Smooth muscle cell (in vitro differentiated cells): ENCODE results near the gene RCAN3. TPM values are rescaled to one million over a fixed set of nuclear protein-coding genes. Genes with fewer than 3 reads are reported as not detected.
"Not testable (repeated sequence)": the region's sequence is repeated elsewhere in the genome, so short reads cannot be mapped to it uniquely, and the experiment has no call there.

Experiments used
- DNase-seq: peaks from one replicate; lab custom pipeline; 2025; ENCODE audit not compliant: unreplicated experiment; lab: John Stamatoyannopoulos, UW
- H2AFZ ChIP-seq: fragments of 200-600 bp; sonication (generic); 2 replicates; pipeline ENCODE4 v1.6.0; 2016; ENCODE audit warnings: antibody characterized with exemption, low read depth, mild to moderate bottlenecking
- H3F3A ChIP-seq: fragments of 200-600 bp; sonication (generic); 2 replicates; pipeline ENCODE4 v1.6.0; 2017; ENCODE audit warnings: antibody characterized with exemption, low read depth
- H3K27ac ChIP-seq: fragments of 200-600 bp; sonication (generic); 2 replicates; pipeline ENCODE4 v1.5.1; 2016; ENCODE audit warnings: low read depth, mild to moderate bottlenecking
- H3K27me3 ChIP-seq: fragments of 200-600 bp; sonication (generic); 2 replicates; pipeline ENCODE4 v1.6.1; 2016; ENCODE audit warnings: low read depth, mild to moderate bottlenecking
- H3K36me3 ChIP-seq: fragments of 200-600 bp; sonication (generic); 2 replicates; pipeline ENCODE4 v1.5.1; 2016; ENCODE audit warnings: low read depth
- H3K4me1 ChIP-seq: fragments of 200-600 bp; sonication (generic); 2 replicates; pipeline ENCODE4 v1.5.1; 2016; ENCODE audit warnings: low read depth
- H3K4me2 ChIP-seq: fragments of 200-600 bp; sonication (generic); 2 replicates; pipeline ENCODE4 v1.6.0; 2016; ENCODE audit warnings: mild to moderate bottlenecking
- H3K4me3 ChIP-seq: fragments of 200-600 bp; sonication (generic); 2 replicates; pipeline ENCODE4 v1.5.1; 2016; ENCODE audit warnings: mild to moderate bottlenecking
- H3K79me2 ChIP-seq: fragments of 200-600 bp; sonication (generic); 2 replicates; pipeline ENCODE4 v1.6.0; 2016; ENCODE audit warnings: low read depth, mild to moderate bottlenecking
- H3K9ac ChIP-seq: fragments of 200-600 bp; sonication (generic); 2 replicates; pipeline ENCODE4 v1.6.0; 2016; ENCODE audit warnings: low read depth
- H3K9me3 ChIP-seq: fragments of 200-600 bp; sonication (generic); replicated peaks from 2 replicates; pipeline ENCODE4 v1.5.1; 2016; ENCODE audit warnings: low read depth
- H4K20me1 ChIP-seq: fragments of 200-600 bp; sonication (generic); 2 replicates; pipeline ENCODE4 v1.6.0; 2016; ENCODE audit warnings: low read depth
- WGBS: methylation state at CpG from one replicate; pipeline ENCODE4 v1.1.7; 2016; ENCODE audit warnings: low lambda C conversion rate; 5-methylcytosine and 5-hydroxymethylcytosine counted together
- polyA plus RNA-seq: library from polyadenylated mRNA; unstranded; fragments of >200 nt; fragmentation: Nextera tagmentation; extraction: Ambion mirVana; gene quantifications from 2 replicates; pipeline ENCODE4 v1.2.1, GENCODE V29; 2016
- total RNA-seq: library from RNA; depleted of rRNA; stranded (reverse); fragments of >200 nt; gene quantifications from 2 replicates; pipeline ENCODE4 v1.2.3, GENCODE V29; 2014
- TF ChIP-seq, protein P1 (sequence below): fragments of 200-600 bp; sonication (generic); IDR thresholded peaks from 2 replicates; pipeline ENCODE4 v1.5.1; 2017; ENCODE audit warnings: borderline replicate concordance, mild to moderate bottlenecking, antibody characterized with exemption; ENCODE audit not compliant: insufficient read depth, poor library complexity, severe bottlenecking

The RCAN3 gene
- total and polyA plus RNA-seq, 2 experiments from 2014 or later, result 4.5 to 20.0 TPM

DNA sequence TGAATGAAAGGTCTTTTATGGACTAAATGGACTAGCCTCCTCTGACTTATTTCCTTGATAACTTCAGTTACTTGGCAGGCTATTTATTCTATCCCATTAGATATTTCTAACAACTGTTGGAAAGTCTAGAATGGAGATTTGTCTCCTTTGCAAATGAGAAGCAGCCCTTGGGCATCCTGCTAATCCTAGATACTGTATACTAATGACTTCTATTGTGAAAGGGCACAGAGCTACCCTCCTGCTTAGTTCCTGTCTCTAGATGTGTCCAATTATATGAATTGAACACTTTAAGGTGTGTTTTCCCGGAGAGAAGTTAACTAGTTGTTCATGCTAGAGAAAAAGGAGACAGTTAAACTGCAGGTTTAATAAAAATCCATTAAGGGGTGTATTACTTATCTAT is 43.0 kb downstream of the RCAN3 start:
- H3K9ac ChIP-seq, result no peak overlapping the region
- no peak overlapping the region for H2AFZ ChIP-seq
- no peaks in the 10 kb centered on the region for H3K79me2 ChIP-seq
- no peaks in the 10 kb centered on the region for H3K9me3 ChIP-seq
- TF ChIP-seq, protein P1, sequence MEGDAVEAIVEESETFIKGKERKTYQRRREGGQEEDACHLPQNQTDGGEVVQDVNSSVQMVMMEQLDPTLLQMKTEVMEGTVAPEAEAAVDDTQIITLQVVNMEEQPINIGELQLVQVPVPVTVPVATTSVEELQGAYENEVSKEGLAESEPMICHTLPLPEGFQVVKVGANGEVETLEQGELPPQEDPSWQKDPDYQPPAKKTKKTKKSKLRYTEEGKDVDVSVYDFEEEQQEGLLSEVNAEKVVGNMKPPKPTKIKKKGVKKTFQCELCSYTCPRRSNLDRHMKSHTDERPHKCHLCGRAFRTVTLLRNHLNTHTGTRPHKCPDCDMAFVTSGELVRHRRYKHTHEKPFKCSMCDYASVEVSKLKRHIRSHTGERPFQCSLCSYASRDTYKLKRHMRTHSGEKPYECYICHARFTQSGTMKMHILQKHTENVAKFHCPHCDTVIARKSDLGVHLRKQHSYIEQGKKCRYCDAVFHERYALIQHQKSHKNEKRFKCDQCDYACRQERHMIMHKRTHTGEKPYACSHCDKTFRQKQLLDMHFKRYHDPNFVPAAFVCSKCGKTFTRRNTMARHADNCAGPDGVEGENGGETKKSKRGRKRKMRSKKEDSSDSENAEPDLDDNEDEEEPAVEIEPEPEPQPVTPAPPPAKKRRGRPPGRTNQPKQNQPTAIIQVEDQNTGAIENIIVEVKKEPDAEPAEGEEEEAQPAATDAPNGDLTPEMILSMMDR, result no peak
- no peak for DNase-seq
- no peaks in the 10 kb centered on the region for H3K4me1 ChIP-seq
- no peaks in the 10 kb centered on the region for H3F3A ChIP-seq
- no peaks in the 10 kb centered on the region for H4K20me1 ChIP-seq
- 80% methylated on average over 1 of the region's 1 CpG for WGBS
- no peaks in the 10 kb centered on the region for H3K36me3 ChIP-seq
- no peaks in the 10 kb centered on the region for H3K27me3 ChIP-seq
- no peak overlapping the region for H3K4me2 ChIP-seq
- H3K4me3 ChIP-seq, result no peak overlapping the region
- no peak overlapping the region for H3K27ac ChIP-seq

- no peaks in the 10 kb centered on the region for H3K36me3 ChIP-seq
- WGBS, result 89% methylated on average over 5 of the region's 5 CpGs
- no peaks in the 10 kb centered on the region for H3K27me3 ChIP-seq
- H4K20me1 ChIP-seq, result no peaks in the 10 kb centered on the region
- peaks cover 3% of the 10 kb centered on the region for H3F3A ChIP-seq
- no peaks in the 10 kb centered on the region for H3K79me2 ChIP-seq
- no peaks in the 10 kb centered on the region for H3K9me3 ChIP-seq
- H3K27ac ChIP-seq, result no peak overlapping the region
- TF ChIP-seq, protein P1, result no peak
- no peak overlapping the region for H3K9ac ChIP-seq
- no peak overlapping the region for H3K4me3 ChIP-seq
- no peak for DNase-seq
- no peaks in the 10 kb centered on the region for H3K4me1 ChIP-seq
- H3K4me2 ChIP-seq, result no peak overlapping the region
- H2AFZ ChIP-seq, result no peak overlapping the region
Observed at GRCh38 chr1:24547195-24547594, 44.6 kb downstream of the RCAN3 start.

- Histone ChIP-seq H4K20me1 (no peaks in the 10 kb centered on the region), H3K27ac (no peak overlapping the region), H3K9ac (no peak overlapping the region), H3K4me2 (no peak overlapping the region), H3K36me3 (no peaks in the 10 kb centered on the region), H3K79me2 (no peaks in the 10 kb centered on the region), H3K4me1 (no peaks in the 10 kb centered on the region), H3K9me3 (no peaks in the 10 kb centered on the region), H3K27me3 (no peaks in the 10 kb centered on the region), H3F3A (peaks cover 3% of the 10 kb centered on the region), H2AFZ (no peak overlapping the region), H3K4me3 (no peak overlapping the region)
- 89% methylated on average over 3 of the region's 3 CpGs for WGBS
- no peak for DNase-seq
- TF ChIP-seq, protein P1, result no peak
Observed at GRCh38 chr1:24548070-24548469, 45.4 kb downstream of the RCAN3 start.

- H2AFZ ChIP-seq, H3K9ac ChIP-seq, DNase-seq, H3K9me3 ChIP-seq, H3F3A ChIP-seq, H4K20me1 ChIP-seq, H3K4me1 ChIP-seq, H3K79me2 ChIP-seq, H3K4me2 ChIP-seq, H3K27ac ChIP-seq, H3K36me3 ChIP-seq, H3K4me3 ChIP-seq, H3K27me3 ChIP-seq: not testable (repeated sequence)
- 59% methylated on average over 5 of the region's 5 CpGs for WGBS
Observed at GRCh38 chr1:24549210-24549609, 46.6 kb downstream of the RCAN3 start.
